NOMO-1 (cell line): Measurements from ENCODE around the gene KIF15.

Experiments used
- DNase-seq, 2 experiments: peaks; one replicate each; lab custom pipeline; 2025; ENCODE audit not compliant: unreplicated experiment in 2 of 2; lab: John Stamatoyannopoulos, UW

KIF15 gene, protein sequence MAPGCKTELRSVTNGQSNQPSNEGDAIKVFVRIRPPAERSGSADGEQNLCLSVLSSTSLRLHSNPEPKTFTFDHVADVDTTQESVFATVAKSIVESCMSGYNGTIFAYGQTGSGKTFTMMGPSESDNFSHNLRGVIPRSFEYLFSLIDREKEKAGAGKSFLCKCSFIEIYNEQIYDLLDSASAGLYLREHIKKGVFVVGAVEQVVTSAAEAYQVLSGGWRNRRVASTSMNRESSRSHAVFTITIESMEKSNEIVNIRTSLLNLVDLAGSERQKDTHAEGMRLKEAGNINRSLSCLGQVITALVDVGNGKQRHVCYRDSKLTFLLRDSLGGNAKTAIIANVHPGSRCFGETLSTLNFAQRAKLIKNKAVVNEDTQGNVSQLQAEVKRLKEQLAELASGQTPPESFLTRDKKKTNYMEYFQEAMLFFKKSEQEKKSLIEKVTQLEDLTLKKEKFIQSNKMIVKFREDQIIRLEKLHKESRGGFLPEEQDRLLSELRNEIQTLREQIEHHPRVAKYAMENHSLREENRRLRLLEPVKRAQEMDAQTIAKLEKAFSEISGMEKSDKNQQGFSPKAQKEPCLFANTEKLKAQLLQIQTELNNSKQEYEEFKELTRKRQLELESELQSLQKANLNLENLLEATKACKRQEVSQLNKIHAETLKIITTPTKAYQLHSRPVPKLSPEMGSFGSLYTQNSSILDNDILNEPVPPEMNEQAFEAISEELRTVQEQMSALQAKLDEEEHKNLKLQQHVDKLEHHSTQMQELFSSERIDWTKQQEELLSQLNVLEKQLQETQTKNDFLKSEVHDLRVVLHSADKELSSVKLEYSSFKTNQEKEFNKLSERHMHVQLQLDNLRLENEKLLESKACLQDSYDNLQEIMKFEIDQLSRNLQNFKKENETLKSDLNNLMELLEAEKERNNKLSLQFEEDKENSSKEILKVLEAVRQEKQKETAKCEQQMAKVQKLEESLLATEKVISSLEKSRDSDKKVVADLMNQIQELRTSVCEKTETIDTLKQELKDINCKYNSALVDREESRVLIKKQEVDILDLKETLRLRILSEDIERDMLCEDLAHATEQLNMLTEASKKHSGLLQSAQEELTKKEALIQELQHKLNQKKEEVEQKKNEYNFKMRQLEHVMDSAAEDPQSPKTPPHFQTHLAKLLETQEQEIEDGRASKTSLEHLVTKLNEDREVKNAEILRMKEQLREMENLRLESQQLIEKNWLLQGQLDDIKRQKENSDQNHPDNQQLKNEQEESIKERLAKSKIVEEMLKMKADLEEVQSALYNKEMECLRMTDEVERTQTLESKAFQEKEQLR (N-terminal part only)

DNA sequence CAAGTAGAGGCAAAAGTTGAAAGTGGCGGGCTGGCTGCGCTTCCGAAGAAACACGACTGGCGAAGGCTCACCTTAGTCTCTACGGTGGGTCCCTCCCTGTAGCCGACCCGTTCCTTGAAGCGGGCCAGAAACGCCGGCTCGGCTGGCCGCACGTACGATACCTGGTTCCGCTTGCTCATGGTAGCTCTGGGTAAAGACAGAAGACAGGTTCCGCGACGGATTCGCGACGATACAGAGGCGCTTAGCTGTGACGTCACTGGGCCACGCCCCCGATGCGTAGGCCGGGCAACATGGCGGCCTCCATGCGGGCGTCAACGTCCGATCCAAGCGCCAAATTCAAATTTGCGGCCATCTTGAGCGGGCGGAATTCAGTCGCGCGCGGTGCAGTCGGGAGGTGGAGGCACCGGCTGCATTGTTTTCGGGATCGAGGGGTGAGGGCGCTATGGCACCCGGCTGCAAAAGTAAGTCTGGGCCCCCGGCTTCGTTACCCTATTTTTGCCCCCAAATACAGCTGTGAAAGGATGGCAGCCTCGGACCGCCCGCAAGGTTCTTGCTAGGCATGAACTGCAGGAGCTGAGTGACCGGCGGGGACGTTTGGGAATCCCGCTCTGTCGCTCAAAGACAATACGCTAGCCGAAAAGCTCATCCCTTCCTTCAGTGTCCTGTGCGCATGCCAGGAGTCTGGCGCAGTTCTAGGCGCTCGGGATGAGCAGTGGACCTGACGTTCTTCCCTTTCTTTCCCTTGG lies at the start of gene KIF15, which contains the start of gene KIAA1143:
KIF15 (plus strand) TSS at position 371 of the 746 bp plus-strand sequence; CDS start at position 443, 72 bp downstream.
KIAA1143 (minus strand) TSS at position 196 of the 746 bp plus-strand sequence; CDS start at position 179, 17 bp downstream.
- peak; percentile 92 to 95 for DNase-seq

DNA sequence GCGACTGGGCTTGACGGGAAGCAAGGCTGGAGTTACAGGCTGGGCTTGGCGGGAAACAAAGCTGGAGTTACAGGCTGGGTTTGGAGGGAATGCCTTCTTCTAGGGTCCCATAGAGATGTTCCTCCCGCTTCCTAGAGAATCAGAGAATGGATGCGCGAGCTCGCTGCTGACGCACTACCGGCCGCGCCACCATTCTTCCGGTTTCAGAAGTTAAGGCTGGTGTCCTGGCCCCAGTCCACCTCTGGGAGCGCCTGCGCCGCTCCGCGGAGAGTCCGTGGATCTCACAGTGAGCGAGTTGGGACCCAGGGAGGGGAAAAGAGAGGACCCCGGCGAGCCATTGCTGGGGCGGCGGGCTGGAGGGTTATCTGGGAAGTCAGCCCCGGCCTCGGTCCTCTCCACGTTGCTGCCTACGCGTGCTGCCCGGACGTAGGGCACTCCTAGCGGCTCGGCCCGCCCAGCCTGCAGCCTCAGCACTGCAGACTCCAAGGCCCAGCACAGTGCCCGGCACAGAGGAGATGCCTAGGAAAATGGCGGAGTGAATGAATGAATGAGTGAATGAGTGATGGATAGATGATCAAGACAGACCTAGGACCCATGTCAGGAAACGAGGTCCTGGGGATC lies 49.0 kb upstream of the KIF15 start, which contains the start of gene ZNF502:
ZNF502 (plus strand) TSS at position 206 of the 621 bp plus-strand sequence. CDS start 7,602 bp downstream, outside the sequence.
- no peak for DNase-seq

DNA sequence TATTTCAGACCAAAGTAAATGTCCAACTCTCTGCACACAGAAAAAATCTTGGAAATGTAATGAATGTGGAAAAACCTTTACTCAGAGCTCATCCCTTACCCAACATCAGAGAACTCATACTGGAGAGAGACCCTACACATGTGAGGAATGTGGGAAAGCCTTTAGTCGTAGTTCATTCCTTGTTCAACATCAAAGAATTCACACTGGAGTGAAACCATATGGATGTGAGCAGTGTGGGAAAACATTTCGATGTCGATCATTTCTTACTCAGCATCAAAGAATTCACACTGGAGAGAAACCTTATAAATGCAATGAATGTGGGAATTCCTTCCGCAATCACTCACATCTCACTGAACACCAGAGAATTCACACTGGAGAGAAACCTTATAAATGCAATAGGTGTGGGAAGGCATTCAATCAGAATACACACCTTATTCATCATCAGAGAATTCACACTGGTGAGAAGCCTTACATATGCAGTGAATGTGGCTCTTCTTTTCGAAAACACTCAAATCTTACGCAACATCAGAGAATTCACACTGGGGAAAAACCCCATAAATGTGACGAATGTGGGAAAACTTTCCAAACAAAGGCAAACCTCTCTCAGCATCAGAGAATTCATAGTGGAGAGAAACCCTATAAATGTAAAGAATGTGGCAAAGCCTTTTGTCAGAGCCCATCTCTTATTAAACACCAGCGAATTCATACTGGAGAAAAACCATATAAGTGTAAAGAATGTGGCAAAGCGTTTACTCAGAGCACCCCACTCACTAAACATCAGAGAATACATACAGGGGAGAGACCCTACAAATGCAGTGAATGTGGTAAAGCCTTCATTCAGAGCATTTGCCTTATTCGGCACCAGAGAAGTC lies 40.1 kb upstream of the KIF15 start:
- no peak for DNase-seq

DNA sequence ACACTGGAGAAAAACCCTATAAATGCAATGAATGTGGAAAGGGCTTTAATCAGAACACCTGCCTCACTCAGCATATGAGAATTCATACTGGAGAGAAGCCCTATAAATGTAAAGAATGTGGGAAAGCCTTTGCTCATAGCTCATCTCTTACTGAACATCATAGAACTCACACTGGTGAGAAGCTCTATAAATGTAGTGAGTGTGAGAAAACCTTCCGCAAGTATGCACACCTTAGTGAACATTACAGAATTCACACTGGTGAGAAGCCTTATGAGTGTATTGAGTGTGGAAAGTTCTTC lies 39.5 kb upstream of the KIF15 start:
- DNase-seq: no peak

DNA sequence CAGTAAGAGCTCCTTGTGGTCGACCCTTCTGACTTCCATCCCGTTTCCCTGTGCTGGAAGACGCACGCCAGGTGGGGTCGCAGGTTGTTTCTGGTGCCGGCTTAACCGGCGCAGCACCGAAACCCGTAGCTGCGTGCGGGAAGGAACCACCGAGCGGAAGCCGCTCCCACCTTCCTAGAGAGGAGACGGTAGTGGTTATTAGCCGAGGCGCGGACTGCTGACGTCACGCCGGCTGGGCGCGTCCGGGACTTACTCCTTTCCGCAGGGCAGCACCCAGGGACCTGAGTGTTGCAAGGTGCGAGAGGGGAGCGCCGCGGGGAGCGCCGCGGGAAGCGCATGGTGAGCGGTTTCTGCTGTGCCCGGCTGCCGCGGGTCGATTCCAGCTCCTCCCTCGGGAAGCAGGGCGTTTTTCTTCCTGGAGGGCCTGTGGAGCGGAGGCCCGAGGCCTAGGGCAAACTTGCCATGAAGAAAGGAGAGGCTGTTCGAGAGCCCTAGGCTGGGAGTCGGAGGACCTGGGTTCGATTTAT lies 32.1 kb upstream of the KIF15 start, which contains the start of gene ZNF501:
ZNF501 (plus strand) TSS at position 252 of the 527 bp plus-strand sequence. CDS start 4,787 bp downstream, outside the sequence.
- DNase-seq: peak; percentile 45 to 57

DNA sequence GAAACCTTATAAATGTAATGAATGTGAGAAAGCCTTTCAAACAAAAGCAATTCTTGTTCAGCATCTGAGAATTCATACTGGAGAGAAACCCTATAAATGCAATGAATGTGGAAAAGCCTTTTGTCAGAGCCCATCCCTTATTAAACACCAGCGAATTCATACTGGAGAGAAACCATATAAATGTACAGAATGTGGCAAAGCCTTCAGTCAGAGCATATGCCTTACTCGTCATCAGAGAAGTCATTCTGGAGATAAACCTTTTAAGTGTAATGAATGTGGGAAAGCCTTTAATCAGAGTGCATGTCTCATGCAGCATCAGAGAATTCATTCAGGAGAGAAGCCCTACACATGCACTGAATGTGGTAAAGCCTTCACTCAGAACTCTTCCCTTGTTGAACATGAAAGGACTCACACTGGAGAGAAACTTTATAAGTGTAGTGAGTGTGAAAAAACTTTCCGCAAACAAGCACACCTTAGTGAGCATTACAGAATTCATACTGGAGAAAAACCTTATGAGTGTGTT lies 26.9 kb upstream of the KIF15 start:
- no peak for DNase-seq

DNA sequence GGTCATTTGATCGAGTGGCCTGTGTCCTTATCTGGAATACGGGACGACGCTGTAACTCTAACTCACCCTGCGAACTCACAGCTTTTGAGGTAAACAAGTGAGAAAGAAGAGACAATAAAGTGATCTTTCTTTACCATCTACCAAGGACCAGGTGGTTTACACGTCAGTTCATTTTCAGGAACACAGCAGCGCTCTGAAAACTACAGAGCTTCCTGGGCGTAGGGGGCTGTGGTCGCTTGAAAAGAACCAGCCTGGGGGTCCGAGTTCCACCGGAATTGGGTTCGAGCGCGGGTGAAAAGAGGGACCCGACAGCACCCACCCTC lies 532 bp upstream of the KIF15 start:
- peak in 1 of 2 experiments; percentile 7 for DNase-seq

DNA sequence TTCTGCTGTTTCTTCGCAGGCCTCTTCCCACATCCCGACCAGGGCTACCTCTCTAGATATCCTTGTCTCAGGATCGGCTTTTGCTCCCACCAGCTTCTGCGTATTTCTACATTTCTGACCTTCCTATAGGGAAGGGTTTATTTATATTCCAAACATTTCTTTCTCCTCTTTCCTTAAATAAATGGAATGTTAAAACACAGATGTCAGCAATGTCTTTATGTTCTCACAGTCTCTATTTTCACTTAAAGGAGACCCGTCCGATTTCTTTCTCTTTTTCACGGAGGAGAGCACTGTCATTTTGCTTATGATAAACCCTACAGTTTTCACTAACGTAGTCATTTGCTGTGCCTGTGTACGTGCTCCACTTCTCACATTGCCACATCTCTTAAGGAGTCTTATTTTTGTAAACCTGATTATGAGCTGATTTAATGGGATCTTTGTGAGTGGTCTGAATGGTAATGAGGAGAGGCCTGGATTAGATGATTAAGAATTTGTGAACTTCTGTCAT lies 630 bp downstream of the KIF15 start:
- DNase-seq: peak in 1 of 2 experiments; percentile 37

DNA sequence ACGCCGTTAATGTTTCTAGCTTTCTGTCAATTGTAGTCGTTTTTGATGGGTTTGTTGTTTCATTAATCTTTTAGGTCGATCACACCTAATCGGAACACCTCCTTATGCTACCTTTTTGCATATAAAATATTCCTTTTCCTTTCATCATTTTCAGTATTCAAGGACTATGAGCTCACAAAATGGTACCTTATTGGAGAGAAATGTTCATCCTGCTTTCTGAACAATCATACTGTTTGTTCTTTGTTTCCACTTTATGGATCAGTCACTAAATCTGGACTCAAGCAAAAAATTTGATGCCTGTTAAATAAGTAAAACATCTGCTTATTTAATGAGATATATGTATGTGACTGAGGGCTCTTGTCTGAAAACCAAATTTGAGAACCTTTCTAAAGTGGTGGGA lies 1.1 kb downstream of the KIF15 start:
- no peak for DNase-seq

DNA sequence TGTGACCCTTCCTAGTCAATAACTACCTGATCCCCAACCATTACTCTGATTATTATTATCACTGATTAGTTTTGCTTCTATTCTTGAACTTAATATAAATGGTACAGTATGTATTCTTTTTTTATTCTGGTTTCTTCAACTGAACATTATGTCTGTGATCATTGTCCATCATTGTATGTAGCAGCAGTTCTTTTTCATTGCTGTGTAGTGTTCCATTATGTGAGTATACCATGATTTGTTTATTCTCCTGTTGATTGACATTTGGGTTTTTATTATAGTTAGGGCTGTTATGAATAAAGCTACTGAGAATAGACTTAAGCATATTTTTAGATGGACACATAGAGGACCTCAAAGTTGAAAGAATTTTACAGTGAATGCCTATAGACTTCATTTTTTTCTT lies 2.7 kb downstream of the KIF15 start:
- DNase-seq: no peak

DNA sequence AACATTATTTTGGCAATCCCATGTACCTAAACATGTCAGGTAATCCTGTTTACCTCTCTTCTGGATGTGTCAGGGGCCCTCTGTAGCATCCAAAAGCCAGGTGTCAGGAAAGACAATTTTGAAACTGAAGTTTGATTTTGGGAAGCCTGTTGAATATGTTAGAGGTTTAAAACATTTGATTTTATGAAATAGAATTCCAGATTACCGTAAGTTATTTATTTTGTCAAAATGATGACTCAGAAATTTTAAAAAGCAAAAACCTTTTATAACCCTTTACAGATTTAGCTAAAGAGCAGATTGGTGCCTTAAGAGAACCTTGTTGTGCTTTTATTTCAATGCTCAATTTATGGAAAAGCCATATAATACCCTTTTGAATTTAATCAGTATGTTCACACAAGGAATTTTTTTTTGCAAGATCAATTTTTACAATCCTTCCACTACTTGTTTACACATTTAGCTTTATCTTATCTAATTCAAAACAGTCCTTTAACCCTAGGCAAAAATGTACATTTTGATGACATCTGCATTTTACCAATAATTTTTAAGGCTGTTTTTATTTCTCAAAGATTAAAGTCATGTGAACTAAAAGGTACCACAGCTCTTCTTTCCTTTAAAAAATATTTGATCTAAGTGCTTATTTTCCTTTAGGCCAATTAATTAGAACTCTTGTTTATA lies 10.0 kb downstream of the KIF15 start:
- no peak for DNase-seq

DNA sequence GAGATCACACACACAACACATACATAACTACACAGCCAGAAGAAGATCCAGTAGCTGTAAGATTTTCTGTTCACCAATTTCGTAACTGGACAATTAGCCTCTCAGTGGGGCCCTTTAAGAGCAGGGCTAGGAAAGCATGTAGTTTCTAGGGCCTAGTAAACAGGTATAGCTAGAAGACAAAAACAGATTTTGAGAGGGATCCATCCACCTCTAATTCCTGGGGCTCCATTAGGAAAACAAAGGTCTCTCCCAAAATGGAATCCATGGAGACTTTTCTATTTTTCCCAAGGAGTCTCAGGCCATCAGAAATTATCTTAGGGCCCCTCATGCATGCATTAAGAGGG lies 10.5 kb downstream of the KIF15 start:
- no peak for DNase-seq

DNA sequence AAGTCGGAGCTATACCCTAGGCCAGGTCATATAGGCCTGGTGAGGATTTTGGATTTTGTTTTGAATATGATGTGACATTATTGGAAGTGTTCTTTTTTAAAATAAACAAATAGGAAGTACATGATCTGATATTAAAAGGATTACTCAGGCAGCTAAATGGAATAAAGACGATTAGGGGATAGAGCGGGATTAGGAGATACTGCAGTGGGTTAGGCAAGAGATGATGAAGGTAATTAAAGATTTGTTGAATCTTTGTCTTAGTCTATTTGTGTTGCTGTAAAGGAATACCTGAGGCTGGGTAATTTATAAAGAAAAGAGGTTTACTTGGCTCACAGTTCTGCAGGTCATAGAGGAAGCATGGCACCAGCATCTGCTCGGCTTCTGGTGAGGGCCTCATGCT lies 21.3 kb downstream of the KIF15 start:
- no peak for DNase-seq

DNA sequence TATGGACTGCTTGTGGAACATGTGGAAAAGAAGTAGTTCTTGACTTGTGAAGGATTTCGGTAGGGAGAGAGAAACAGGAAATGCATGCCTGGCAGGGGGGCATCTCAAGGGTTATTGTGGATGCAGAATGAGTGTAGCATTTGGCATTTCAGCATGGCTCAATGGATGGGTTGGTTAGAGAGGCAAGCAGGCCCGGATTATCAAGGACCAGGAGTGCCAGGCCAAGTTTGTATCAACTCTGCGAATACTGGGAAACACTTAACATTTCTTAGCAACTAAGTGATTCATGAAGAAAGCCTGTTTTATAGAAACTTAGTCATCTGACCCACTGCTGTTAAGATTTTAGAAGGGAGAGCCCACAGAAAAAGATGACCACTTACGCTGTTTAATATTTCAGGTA lies 33.6 kb downstream of the KIF15 start:
- no peak for DNase-seq

DNA sequence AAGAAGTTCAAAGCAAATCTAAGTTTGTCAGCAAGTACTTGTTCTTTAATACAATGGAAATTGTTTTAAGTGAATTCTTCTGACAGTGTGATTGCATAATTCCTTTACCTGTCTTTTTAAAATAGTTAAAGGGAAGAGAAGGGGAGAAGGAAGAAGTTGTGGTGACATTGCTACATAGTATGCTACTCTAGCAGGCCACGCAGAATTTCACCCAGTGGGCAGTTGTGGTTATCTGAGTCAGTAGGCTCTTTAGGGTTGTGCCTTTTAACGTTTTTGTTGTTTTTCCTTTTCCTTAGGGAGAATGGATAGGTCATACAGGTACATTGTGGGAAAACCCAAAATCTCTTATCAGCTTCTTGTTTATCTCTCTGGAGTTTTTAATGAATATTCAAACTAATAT lies 40.4 kb downstream of the KIF15 start:
- peak; percentile 31 to 78 for DNase-seq

DNA sequence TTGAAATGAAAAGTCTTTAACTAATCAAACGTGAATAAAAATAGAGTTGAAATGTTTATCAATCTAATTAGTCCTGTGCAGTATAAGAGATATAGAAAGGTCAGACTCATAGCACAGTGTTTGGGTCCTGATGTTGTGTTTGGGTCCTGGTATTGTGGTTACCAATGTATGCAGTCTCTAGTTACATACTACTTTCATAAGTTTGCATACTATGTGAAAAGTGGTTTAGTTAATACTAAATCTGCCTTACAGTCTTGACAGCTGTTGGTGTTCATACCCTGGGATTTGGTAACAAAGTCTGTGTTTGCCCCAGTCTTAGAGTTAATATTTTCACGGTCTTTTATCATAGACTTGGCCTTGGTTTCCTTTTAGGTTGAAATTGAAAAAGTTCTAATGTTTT lies 41.7 kb downstream of the KIF15 start:
- no peak for DNase-seq

DNA sequence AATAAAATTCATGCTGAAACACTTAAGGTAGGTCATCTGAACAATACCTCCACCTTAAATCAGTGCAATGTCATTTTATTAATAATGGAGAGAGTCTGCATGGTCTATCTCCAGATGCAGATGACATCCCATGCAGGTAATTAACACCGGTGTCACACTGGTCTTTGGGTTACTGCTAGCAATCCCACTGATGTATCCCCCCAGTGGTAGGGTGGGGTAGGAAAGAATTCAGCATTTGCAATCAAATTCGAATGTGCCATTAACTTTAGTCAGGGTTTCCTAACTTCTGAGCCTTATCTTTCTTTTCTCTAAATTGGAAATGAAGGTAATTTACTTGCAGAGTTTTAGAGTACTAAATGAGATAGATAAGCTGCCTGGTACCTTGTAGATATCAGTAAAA lies 44.4 kb downstream of the KIF15 start:
- DNase-seq: no peak

DNA sequence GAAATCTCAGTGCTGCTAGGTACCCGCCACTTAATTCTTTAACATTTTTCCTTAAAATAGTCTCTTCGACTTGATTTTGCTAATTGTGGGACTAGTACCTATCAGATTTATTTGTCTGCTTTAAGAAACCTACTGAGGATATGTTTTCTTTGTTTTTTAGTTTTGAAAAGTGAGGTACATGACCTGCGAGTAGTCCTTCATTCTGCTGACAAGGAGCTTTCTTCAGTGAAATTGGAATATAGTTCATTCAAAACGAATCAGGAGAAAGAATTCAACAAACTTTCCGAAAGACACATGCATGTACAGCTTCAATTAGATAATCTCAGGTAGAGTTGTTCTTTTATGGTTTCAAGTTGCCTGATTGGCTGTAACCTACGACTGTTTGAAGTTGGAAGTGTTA lies 53.2 kb downstream of the KIF15 start:
- no peak for DNase-seq
